Measurements from ENCODE around the gene ZNF655.

ZNF655 gene

DNA sequence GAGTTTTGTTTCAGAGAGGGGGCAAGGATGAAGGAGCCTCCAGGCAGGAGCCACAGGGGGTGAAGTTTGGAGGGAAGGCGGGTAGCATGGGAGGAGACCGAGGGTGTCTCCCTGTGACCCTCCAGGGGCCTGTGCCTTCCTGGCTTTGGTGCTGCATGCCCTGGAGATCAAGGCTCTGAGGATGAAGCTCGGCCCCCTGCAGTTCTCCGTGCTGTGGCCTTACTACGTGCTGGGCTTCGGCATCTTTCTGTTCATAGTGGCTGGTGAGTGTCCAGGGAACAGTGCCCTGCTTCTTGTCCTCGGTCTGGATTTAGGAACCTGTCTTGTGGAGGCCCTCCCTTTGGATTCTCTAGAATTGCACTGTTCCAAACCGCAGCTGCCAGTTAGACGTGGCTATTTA lies 49.1 kb downstream of the ZNF655 start:
- DNase-seq, result no peak

GRCh38 chr7:99614495-99614894 lies 56.1 kb downstream of the ZNF655 start:
- no peak for DNase-seq

- DNase-seq, result no peak
Observed at GRCh38 chr7:99615989-99616358, 57.5 kb downstream of the ZNF655 start.

DNA sequence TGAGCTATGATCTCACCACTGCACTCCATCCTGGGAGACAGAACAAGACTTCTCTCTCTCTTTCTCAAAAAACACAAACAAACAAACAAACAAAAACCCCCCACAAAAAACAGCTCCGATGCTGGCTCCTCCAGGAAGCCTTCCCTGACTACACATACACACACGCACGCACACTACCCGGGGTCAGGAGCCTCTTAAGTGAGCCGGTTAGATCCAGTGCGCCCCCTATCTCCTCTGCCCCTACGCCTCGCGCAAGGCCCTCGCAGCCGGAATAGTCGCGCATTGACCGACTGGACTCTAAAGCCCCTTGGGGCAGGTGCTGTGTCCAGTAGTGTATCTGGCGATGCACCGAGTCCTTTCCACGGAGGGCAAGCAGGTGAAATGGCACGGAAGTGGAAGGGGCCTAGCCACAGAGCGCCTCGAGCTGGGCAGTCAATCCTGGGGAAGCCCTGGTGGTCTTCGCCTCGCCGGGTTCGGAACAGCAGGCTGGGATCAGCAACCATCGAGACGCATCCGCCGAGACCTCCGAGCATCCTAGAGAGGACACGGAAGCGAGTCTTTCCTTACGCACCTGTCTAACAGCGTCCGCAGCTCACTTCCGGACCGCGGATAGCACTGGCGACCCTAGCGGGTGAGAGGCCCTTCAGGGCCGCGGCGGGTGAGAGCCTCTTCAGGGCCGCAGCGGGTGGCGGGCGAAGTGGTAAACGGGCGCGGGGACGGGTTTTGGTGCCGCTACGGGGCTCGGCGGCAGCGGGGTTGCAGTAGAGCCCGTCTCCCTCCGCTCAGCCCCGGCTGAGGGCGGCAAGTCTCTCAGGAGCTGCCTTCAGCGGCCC lies 58.1 kb downstream of the ZNF655 start, which contains the start of gene ZSCAN25:
TSS of gene ZSCAN25 (plus strand) at position 588 of the 833 bp plus-strand sequence. CDS start 2,661 bp downstream, outside the sequence.
- DNase-seq, result peak; percentile 86

DNA sequence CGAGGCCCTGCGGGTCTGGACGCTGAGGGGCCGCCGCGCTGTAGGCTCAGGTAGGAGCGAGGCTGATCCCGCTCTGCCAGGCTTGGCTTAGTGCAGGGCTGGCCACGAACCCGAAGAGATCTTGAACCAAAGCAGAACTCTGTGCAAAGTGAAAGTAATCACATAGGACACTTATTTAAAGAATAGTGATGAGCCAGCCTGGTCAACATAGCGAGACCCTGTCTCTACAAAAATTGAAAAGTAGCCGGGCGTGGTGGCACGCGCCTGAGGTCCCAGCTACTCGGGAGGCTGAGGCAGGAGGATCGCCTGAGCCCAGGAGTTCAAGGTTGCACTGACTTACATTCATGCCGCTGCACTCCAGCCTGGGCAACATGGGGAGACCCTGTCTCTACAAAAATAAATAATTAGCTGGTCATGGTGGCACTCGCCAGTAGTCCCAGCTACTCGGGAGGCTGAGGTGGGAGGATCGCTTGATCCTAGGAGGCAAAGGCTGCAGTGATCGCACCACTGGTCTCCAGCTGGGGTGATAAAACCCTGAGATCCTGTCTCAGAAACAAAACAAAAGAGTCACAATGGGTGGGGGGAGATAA lies 58.8 kb downstream of the ZNF655 start:
- no peak for DNase-seq

DNA sequence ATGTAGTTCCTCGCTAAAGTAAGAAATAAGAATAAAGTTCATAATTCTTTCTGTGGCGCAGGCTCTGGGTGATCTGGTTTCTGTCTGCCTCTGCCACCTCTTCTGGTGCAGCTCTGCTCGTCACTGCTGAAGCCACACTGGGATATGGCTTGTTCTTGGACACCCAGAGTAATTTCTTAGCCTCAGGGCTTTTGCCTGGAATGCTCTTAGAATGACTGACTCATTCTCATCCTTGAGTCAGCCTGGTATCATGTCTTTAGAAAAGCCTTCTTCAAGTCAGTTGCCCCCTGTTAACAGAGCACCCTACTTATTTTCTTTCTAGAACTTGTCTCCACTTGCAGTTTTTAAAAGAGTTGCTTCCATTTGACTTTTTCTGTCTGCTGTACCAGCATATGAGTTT lies 60.3 kb downstream of the ZNF655 start:
- DNase-seq, result no peak

DNA sequence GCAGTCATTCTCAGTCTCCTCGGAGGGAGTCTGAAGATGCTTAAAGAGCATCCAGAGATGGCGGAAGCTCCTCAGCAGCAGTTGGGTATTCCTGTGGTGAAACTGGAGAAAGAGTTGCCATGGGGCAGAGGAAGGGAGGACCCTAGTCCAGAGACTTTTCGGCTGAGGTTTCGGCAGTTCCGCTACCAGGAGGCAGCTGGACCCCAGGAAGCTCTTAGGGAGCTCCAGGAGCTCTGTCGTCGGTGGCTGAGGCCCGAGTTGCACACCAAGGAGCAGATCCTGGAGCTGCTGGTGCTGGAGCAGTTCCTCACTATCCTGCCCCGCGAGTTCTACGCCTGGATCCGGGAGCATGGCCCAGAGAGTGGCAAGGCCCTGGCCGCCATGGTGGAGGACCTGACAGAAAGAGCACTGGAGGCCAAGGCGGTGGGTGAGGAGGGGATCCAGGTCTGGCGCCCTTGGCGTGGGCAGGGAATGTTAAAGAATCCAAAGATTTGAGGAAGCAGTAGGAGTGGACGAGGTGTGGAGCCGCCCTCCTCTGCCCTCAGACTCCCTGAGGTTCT lies 61.2 kb downstream of the ZNF655 start:
- no peak for DNase-seq

- DNase-seq, result no peak
Observed at GRCh38 chr7:99621271-99621670, 62.8 kb downstream of the ZNF655 start.

GRCh38 chr7:99622596-99622995 lies 64.2 kb downstream of the ZNF655 start:
- no peak for DNase-seq

GRCh38 chr7:99623091-99623693 lies 64.8 kb downstream of the ZNF655 start:
- DNase-seq, result no peak

DNA sequence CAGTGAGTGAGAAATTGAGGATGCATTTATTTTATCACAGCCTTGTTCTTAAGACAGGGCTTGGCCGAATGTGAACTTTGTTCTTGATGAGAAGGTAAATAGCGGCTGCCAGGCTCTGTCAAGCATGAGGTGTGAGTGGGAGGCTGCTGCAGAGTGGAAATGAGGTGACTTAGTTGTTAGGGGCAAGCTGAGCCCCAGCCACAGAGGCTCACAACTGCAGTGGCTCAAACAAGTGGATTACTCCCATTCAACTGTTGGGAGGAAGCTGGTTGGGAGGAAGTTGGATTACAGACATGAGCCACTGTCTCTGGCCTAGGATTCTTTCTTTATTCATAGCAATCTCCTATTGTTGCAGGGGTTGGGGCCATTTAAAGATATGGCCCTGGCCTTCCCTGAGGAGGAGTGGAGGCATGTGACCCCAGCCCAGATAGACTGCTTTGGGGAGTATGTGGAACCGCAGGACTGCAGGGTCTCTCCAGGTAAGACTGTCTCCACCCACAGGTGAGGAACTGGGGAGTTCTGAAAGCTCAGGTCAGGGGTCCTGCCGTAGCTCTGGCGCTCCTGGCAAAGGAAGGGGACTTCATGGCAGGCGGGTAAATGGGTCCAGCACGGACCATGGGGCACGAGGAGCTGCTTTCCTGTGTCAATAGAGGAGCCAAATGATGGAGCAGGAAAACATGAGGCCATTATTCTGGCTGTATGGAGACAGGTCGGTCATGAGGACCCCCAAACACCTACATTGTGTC lies 65.4 kb downstream of the ZNF655 start:
- DNase-seq, result no peak

DNA sequence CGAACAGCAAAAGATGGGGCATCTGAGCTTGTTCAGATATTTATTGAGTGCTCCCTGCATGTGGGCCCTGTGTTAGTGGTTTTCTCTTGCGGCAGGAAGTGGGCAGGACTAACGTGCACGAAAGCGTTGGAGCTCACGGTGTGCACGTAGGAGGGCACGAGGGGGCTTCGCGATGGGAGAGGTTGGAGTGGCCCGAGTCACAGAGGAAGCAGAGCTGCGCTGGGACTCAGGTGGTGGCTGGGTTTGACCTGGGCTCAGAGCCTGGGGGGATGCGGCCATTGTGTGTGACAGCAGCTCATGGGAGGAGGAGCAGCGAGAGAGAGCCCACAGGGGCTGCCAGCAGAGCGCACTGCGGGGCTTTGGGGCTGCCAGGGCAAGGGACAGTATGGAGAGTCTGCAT lies 66.0 kb downstream of the ZNF655 start:
- DNase-seq, result no peak

DNA sequence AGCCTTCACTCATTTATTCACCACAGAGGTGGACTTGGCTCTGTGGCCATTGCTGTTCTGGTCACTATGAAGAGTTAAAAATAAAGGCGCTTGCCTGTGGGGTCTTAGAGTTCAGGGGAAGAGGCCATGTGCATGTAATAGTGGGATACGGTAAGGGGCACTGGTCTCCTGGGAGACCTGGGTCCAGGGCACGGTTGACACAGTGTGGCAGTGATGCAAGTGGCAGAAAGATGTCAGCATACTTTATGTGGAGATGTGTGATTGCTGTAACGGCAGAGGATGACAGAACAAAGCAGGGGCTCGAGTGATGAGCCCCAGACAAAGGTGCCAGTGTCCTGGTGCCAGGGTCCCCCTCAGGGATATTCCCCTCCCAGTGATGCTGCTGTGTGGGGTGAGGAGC lies 66.9 kb downstream of the ZNF655 start:
- DNase-seq, result no peak

DNA sequence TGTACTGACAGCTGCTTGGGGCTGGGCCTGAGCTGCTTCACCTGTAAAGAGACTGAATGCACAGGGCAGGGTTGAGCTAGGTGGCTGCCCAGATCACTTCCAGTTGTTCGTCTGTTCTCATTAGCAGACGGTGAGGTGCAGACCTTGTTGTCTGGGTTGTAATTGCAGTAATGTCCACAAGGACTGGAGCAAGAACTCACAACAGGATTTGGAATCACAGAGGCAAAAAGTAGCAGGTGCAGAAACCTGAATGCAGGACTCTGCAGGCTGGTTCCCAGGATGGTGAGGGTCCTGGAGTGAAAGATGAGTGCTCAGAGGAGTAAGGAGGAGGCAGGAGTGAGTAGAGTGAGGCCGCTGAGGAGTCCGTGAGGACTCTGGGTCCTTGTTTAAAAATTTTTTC lies 67.5 kb downstream of the ZNF655 start:
- DNase-seq, result no peak
